Bronchial epithelial cell (primary cell): ENCODE results near the gene WDFY4. TPM values are rescaled to one million over a fixed set of nuclear protein-coding genes. Genes with fewer than 3 reads are reported as not detected.

Source experiments
- DNase-seq: peaks from one replicate; pipeline ENCODE4 v3.0.0-alpha.2; 2010; ENCODE audit warnings: low read depth
- FAIRE-seq: peaks from 2 replicates; lab custom pipeline; 2011; peaks lifted over from hg19 to GRCh38; lab: Jason Lieb, UNC
- H3K27me3 ChIP-seq: 2 replicates; pipeline ENCODE4 v1.5.1; 2011; ENCODE audit warnings: low read length; ENCODE audit not compliant: control insufficient read depth, insufficient read depth
- H3K36me3 ChIP-seq: 2 replicates; pipeline ENCODE4 v1.5.1; 2011; ENCODE audit warnings: low read length; ENCODE audit not compliant: control insufficient read depth, insufficient read depth
- H3K4me3 ChIP-seq: 2 replicates; pipeline ENCODE4 v1.5.1; 2011; ENCODE audit warnings: mild to moderate bottlenecking, low read depth, low read length, control low read depth
- total RNA-seq: library from RNA; depleted of rRNA; stranded (reverse); fragments of >200 nt; gene quantifications from 2 replicates; pipeline ENCODE4 v1.2.1, GENCODE V29; 2014
- TF ChIP-seq, protein P1 (sequence below): IDR thresholded peaks from 2 replicates; pipeline ENCODE4 v1.5.1; 2011; ENCODE audit warnings: mild to moderate bottlenecking, moderate library complexity, low read length, control low read depth, inconsistent platforms; ENCODE audit not compliant: insufficient read depth, severe bottlenecking

Gene WDFY4, protein sequence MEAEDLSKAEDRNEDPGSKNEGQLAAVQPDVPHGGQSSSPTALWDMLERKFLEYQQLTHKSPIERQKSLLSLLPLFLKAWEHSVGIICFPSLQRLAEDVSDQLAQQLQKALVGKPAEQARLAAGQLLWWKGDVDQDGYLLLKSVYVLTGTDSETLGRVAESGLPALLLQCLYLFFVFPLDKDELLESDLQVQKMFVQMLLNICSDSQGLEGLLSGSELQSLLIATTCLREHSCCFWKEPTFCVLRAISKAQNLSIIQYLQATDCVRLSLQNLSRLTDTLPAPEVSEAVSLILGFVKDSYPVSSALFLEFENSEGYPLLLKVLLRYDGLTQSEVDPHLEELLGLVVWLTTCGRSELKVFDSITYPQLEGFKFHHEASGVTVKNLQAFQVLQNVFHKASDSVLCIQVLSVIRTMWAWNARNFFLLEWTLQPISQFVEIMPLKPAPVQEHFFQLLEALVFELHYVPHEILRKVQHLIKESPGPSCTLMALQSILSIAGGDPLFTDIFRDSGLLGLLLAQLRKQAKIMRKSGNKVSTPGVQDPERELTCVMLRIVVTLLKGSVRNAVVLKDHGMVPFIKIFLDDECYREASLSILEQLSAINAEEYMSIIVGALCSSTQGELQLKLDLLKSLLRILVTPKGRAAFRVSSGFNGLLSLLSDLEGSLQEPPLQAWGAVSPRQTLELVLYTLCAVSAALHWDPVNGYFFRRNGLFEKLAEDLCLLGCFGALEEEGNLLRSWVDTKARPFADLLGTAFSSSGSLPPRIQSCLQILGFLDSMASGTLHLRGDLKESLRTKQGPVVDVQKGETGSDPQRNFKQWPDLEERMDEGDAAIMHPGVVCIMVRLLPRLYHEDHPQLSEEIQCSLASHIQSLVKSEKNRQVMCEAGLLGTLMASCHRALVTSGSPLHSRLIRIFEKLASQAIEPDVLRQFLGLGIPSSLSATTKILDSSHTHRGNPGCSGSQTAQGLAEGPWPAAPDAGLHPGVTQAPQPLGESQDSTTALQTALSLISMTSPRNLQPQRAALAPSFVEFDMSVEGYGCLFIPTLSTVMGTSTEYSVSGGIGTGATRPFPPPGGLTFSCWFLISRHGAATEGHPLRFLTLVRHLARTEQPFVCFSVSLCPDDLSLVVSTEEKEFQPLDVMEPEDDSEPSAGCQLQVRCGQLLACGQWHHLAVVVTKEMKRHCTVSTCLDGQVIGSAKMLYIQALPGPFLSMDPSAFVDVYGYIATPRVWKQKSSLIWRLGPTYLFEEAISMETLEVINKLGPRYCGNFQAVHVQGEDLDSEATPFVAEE (N-terminal part only)
- total RNA-seq, result under 0.01 TPM in 2 replicates

DNA sequence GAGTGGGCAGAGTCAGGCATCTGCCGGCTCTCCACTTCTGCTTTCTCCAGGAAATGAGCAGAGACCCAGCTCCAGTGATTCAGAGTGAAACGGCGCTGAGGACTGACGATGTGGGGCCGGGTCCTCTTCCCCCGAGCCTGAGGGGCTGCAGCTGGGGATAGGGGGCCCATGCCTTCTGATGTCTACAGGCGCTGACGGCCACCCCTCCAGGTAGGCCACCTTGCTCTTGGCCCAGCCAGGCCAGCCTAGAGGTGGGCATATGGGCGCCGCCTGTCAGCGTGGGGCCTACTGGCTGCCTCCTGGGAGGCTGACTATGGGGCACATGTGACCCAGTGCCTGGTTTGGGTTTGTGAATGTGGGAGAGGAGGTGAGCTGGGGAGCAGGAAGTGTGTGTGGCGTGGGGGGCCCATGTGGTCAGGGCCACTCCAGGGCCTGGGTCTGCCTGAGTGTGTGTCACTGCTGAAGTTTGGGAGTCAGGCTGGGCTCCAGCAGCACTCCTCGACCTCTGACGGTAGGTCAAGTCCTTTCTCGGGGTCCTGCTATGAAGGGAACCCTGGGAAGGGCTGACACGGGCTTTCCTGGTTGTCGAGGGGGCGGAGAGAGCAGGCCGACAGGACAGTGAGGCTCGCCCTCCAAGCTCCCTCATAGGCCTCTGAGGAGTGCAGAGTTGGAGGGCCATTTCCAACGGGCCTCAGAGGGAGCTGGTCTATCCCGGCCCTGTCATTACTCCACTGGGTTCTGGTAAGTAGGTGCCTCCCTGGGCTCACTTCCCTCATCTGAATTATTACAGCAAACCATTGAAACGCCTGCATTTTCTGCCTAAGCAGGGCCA lies at the start of gene WDFY4:
Gene WDFY4, plus strand, starts transcription at position 82 of the 832 bp plus-strand sequence. CDS start 24,860 bp downstream, outside the sequence.
- Histone ChIP-seq H3K27me3 (no peaks in the 10 kb centered on the region), H3K36me3 (no peaks in the 10 kb centered on the region), H3K4me3 (no peak within 1 kb of the TSS)
- TF ChIP-seq, protein P1, sequence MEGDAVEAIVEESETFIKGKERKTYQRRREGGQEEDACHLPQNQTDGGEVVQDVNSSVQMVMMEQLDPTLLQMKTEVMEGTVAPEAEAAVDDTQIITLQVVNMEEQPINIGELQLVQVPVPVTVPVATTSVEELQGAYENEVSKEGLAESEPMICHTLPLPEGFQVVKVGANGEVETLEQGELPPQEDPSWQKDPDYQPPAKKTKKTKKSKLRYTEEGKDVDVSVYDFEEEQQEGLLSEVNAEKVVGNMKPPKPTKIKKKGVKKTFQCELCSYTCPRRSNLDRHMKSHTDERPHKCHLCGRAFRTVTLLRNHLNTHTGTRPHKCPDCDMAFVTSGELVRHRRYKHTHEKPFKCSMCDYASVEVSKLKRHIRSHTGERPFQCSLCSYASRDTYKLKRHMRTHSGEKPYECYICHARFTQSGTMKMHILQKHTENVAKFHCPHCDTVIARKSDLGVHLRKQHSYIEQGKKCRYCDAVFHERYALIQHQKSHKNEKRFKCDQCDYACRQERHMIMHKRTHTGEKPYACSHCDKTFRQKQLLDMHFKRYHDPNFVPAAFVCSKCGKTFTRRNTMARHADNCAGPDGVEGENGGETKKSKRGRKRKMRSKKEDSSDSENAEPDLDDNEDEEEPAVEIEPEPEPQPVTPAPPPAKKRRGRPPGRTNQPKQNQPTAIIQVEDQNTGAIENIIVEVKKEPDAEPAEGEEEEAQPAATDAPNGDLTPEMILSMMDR, result no peak
- FAIRE-seq, result no peak
- DNase-seq, result no peak

DNA sequence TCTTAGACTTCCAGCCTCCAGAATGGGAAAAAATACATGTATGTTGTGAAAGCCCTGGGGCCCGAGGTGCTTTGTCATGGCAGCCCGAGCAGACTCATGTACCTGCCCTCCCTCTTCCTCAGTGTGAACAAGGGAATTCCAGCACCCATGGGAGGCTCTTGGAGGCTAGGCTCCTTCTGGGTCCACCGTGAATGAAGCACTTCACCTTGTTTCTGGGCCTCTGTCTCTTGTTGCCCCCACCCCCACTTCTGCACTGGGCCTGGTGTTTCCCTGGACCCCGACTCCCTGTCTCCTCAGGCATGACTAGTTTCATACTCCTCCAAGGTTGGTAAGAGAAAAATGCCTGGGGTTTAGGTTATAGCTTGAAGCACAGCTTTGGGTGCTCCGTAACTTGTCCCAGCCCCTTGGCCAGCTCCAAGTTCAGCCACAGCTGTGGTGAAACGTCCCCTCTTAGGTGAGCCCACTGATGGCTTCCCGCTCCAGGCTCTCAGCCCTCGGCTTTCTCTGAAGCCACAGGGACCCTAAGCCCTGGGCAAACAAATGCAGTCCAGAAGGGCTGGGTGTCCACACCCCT lies 49.6 kb upstream of the WDFY4 start:
- Histone ChIP-seq H3K4me3 (no peak overlapping the region), H3K27me3 (no peaks in the 10 kb centered on the region), H3K36me3 (no peaks in the 10 kb centered on the region)
- TF ChIP-seq, protein P1, result no peak
- FAIRE-seq, result no peak
- DNase-seq, result no peak

DNA sequence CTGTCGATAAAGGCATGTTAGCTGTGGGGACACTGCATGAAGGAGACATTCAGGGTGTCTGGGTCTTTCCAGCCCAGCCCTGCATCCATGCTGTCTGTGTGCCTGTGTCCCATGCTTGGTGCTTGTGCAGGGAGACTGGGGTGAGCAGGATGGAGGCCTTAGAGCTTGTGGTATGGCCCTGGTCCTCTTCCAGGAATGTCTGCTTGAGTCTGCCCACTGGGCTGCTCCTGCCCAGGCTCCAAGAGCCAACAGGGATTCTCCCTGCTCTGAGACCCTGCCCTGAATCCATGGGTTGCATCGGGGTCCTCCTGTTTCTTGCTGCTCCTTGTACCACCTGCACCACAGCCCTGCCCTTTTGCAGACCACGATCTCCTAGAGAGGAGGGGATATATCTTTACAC lies 48.4 kb upstream of the WDFY4 start:
- no peak for FAIRE-seq
- TF ChIP-seq, protein P1, result no peak
- no peak for DNase-seq
- no peak overlapping the region for H3K4me3 ChIP-seq
- H3K27me3 ChIP-seq, result no peaks in the 10 kb centered on the region
- H3K36me3 ChIP-seq, result no peaks in the 10 kb centered on the region

DNA sequence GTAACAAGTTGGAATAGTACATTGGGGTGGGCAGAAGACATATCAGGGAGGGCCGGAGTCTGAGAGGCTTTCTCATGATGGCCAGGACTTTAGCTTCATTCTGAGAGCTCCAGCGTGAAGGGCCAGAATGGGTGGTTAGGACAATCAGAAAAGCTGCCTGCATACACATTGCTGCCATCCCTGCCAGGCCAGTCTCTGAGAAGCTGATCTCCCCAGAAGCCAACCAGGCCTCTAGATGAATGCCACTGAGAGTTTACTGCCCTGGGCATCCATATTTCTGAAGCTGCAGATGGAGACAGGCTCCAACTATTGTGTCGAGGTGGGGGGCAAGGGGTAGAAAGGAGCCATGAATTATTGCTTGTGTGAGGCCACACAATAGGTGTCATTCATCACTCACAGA lies 47.8 kb upstream of the WDFY4 start:
- no peaks in the 10 kb centered on the region for H3K36me3 ChIP-seq
- TF ChIP-seq, protein P1, result no peak
- DNase-seq (no peak), FAIRE-seq (no peak)
- no peak overlapping the region for H3K4me3 ChIP-seq
- H3K27me3 ChIP-seq, result no peaks in the 10 kb centered on the region
